ENCODE data around the gene ST8SIA1. TPM values are rescaled to one million over a fixed set of nuclear protein-coding genes. Genes with fewer than 3 reads are reported as not detected.

The ST8SIA1 gene
- total RNA-seq, 1 experiment from 2014 or later = not detected

DNA sequence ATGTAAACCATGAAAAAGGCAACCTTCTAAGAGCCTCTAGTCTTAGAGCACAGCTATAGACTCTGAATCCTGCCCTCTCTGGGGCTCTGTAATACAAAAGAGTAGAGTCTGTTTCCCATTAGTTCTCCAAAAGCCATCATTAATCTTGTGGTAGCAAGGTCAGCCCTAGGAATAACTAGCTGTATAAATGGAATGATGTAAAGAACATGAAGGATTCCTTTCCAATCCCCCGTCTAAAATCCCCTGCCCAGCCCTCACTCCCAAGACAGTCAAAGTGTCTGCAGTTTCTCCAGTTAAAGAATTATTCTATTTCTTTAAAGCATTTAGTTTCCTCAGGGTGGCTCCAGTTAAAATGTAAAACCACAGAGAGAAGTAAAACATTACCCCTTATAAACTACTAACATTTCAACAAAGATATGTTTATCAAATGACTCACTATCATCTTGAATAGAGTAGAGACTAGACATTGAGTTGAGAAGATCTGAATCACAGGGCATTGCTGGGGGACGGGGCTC, 104.2 kb downstream of the ST8SIA1 start:
- Histone ChIP-seq H3K4me2 (ENCODE audit: insufficient read depth, insufficient read length, low read length) (no peak overlapping the region), H4K91ac (ENCODE audit: insufficient read length, low read depth, low read length) (no peak overlapping the region), H4K20me1 (ENCODE audit: control insufficient read depth, insufficient read depth, insufficient read length) (no peaks in the 10 kb centered on the region), H2AK5ac (ENCODE audit: insufficient read length, low read length) (no peak overlapping the region), H3T11ph (ENCODE audit: low read length) (no peak overlapping the region), H2BK20ac (ENCODE audit: low read depth, low read length, poor library complexity, severe bottlenecking) (no peak overlapping the region), H2BK120ac (ENCODE audit: low read depth, low read length, poor library complexity, severe bottlenecking) (no peak overlapping the region), H3K79me2 (ENCODE audit: insufficient read depth, low read length) (no peaks in the 10 kb centered on the region), H3K79me1 (ENCODE audit: insufficient read depth, low read depth, low read length, poor library complexity, severe bottlenecking) (no peaks in the 10 kb centered on the region), H3K18ac (ENCODE audit: insufficient read length, low read depth, low read length) (no peak overlapping the region), H3K4ac (ENCODE audit: low read depth, low read length) (no peak overlapping the region), H3K9ac (ENCODE audit: extremely low read depth, insufficient read length, low read length) (no peak overlapping the region), H3K9me3 (ENCODE audit: control insufficient read depth, low read depth, low read length) (no peaks in the 10 kb centered on the region), H3K23me2 (ENCODE audit: insufficient read length, low read depth, low read length, poor library complexity, severe bottlenecking) (no peaks in the 10 kb centered on the region), H2BK5ac (ENCODE audit: insufficient read length, low read length) (no peak overlapping the region), H2BK12ac (ENCODE audit: insufficient read length, low read depth, low read length) (no peak overlapping the region), H3K4me1 (ENCODE audit: insufficient read depth, low read length) (no peaks in the 10 kb centered on the region), H3K14ac (ENCODE audit: insufficient read depth, low read length) (no peak overlapping the region), H3K56ac (ENCODE audit: insufficient read length, low read depth, low read length) (no peak overlapping the region), H2AFZ (ENCODE audit: low read length) (no peak overlapping the region), H3K27ac (ENCODE audit: insufficient read length, low read depth, low read length) (no peak overlapping the region), H3K23ac (ENCODE audit: insufficient read length, low read depth, low read length) (no peak overlapping the region), H4K8ac (replicated peaks; ENCODE audit: insufficient read length, low read depth, low read length) (no peak overlapping the region), H4K5ac (ENCODE audit: insufficient read length, low read depth, low read length) (no peak overlapping the region), H2BK15ac (ENCODE audit: low read depth, low read length) (no peak overlapping the region), H3K27me3 (ENCODE audit: insufficient read depth, low read length) (no peaks in the 10 kb centered on the region)
- Mint-ChIP-seq H3K27me3 (ENCODE audit: low read depth) (no peaks in the 10 kb centered on the region), H3K4me3 (no peak overlapping the region), H3K9me3 (no peaks in the 10 kb centered on the region), H3K36me3 (ENCODE audit: insufficient read depth in 1 of 3, low read depth in 3 of 3) (no peaks in the 10 kb centered on the region), H3K4me1 (peaks cover 15 to 16% of the 10 kb centered on the region in 2 experiments), H3K27ac (no peak overlapping the region)
- WGBS (ENCODE audit: extremely low coverage, insufficient read length, low lambda C conversion rate) = no CpG with 5 or more reads among the region's 2 CpGs
- DNase-seq = no peak
- TF ChIP-seq, protein P1, sequence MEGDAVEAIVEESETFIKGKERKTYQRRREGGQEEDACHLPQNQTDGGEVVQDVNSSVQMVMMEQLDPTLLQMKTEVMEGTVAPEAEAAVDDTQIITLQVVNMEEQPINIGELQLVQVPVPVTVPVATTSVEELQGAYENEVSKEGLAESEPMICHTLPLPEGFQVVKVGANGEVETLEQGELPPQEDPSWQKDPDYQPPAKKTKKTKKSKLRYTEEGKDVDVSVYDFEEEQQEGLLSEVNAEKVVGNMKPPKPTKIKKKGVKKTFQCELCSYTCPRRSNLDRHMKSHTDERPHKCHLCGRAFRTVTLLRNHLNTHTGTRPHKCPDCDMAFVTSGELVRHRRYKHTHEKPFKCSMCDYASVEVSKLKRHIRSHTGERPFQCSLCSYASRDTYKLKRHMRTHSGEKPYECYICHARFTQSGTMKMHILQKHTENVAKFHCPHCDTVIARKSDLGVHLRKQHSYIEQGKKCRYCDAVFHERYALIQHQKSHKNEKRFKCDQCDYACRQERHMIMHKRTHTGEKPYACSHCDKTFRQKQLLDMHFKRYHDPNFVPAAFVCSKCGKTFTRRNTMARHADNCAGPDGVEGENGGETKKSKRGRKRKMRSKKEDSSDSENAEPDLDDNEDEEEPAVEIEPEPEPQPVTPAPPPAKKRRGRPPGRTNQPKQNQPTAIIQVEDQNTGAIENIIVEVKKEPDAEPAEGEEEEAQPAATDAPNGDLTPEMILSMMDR (conservative IDR thresholded peaks at IDR 0.05) = no peak
